SH-SY5Y (cell line): Measurements from ENCODE around the gene NR1H3.

Source experiments
- GATA2 ChIP-seq: IDR thresholded peaks from 2 replicates; pipeline ENCODE4 v1.6.1; 2011; ENCODE audit warnings: mild to moderate bottlenecking, low read depth, low read length
- GATA3 ChIP-seq: IDR thresholded peaks from 2 replicates; pipeline ENCODE4 v1.6.1; 2011; ENCODE audit warnings: low read depth, mild to moderate bottlenecking, low read length, moderate library complexity

The NR1H3 gene

DNA sequence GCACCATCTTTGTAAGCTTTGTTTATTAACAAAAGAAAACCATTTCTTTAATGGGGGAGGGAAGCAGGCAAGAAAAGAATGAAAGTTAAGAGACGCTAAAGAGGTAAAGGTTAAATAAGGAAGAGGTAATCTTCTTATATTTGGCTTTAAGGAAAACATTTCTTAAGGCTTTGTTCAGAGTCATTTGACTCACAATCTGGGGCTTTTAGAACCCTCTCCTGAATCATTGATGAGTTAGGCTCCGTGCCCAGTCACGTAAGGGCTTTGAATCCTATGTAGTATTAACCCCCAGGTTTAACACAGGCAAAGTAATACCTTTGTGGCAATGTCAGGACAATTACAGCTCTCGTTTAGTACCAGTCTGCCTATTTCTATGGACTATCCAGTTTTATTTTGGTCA, 38.2 kb downstream of the NR1H3 start:
- TF ChIP-seq GATA2 (no peak), GATA3 (no peak)

DNA sequence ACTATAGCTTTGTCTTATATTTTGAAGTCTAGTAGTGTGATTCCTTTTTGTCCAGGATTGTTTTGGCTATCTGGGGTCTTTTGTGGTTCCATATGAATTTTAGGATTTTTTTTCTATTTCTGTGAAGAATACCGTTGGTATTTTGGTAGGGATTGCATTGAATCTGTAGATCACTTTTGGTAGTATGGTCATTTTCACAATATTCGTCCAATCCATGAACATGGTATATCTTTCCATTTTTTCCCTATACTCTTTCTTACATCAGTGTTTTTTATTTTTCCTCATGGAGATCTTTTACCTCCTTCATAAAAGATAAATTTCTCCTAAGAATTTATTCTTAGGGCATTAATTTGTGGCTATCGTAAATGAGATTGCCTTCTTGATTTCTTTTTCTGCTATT, 41.3 kb downstream of the NR1H3 start:
- TF ChIP-seq GATA3, result no peak
- TF ChIP-seq GATA2, result no peak

DNA sequence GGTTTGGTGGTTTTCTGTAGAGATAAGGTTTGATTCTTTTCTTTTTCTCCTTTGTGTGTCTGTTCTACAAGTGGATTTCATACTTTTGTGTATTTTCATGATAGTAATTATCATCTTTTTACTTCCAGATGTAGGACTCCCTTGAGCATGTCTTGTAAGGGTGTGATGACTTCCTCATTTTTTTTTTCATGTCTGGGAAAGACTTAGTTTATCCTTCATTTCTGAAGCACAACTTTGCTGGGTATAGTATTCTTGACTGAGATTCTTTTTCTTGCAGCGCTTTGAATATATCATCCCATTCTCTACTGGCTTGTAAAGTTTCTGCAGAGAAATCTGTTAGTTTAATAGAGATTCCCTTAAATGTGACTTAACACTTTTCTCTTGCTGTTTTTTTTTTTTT, 45.1 kb downstream of the NR1H3 start:
- no peak for TF ChIP-seq GATA3
- no peak for TF ChIP-seq GATA2

DNA sequence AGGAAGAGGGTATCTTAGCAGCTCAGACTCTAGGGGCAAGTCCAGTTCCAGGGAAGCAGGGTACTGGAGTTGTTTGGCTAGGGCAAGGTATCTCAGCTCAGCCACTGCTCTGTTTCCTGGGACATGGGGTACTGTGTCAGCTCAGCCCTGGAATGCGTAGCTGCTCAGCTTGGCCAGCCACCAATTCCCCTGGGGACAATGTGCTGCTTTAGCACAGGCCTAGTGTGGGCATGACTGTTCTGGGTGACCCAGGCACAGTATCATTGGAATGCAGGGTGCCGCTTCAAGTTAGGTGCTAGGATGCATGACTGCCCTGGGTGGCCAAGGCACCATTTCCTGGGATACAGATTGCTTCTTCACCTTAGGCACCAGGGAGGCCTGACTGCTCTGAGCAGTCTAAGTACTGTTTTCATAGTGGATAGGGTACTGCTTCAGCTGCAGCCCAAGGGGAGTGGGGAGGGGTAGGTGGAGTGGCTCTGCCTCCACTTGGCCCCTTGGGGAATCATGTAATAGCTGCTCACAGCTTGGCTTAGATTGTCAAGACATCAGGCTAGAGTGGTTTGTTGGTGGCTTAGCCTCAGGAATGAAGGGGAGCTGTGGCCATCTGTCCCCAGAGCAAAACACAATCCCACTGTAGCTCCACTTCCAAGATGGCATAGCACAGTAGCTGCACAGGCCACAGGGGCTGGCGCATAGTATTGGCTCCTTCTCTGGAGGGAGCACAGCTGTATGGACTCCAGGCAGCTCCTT, 48.1 kb downstream of the NR1H3 start:
- TF ChIP-seq GATA3, result no peak

DNA sequence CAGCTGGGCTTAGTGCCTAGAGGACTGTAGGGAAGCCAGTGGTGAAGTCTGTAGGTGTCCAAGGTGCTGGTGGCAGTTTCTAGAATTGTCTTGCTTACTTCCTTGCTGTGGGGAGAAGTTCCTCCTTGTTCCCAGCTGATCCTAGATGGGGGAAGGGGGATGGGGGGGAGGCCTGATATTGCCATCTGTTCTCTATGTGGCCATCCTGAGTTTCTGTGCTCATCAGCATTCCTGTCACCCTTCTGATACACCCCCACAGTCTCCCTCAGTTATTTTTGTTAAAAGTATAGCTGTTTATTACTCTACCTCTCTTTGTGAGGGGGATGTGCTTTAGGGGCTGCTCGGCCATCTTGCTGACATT, 48.7 kb downstream of the NR1H3 start:
- TF ChIP-seq GATA3 (no peak), GATA2 (no peak)

DNA sequence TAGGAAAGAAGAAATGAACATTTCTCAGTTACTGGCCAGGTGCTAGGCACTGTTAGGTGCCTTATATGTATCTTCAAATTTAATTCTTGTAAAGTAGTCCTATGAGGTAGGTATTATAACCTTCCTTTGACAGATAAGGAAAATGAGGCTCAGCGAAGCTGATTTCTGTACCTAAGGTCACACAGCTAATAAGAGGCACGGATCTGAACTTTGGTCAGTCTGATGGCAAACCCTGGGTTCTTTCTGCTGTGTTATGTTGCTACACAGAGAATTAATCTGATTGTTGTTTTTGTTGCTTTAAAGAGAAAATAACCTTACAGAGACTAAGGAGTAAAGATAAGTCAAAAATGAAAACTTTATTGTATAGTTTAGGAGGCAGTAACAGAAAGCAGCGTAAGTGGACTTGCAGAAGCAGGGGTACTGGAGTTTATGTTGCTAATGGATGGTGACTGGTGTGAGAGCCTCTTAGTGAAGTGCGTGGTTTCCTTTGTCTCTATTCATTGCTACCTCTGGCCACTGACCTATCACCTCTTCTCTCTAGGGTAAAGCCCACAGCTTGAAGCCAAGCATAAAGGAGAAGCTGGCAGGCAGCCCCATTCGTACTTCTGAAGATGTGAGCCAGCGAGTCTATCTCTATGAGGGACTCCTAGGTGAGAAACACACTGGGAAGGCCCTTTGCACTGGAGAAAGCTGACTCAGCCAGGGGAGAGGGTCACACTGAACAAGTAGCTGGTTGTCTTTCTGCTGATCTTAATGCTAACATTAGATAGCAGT, 50.4 kb downstream of the NR1H3 start:
- TF ChIP-seq GATA2 (no peak), GATA3 (no peak)

DNA sequence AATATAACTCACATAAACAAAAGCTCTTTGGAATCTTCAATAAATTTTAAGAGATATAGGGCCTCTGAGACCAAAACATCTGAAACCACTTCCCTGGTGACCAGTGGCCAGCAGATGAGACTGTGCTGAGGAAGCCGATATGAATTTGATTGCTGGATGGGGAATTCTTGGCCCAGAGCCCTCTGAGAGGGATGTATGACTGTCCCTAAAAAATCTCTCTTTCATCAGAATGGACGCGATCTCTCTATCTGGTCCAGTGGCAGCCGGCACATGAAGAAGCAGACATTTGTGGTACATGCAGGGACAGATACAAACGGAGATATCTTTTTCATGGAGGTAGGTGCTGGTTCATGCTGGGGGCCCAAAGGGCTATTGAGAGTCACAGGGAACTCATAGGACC, 57.2 kb downstream of the NR1H3 start:
- TF ChIP-seq GATA2, result peak; percentile 70
- no peak for TF ChIP-seq GATA3

DNA sequence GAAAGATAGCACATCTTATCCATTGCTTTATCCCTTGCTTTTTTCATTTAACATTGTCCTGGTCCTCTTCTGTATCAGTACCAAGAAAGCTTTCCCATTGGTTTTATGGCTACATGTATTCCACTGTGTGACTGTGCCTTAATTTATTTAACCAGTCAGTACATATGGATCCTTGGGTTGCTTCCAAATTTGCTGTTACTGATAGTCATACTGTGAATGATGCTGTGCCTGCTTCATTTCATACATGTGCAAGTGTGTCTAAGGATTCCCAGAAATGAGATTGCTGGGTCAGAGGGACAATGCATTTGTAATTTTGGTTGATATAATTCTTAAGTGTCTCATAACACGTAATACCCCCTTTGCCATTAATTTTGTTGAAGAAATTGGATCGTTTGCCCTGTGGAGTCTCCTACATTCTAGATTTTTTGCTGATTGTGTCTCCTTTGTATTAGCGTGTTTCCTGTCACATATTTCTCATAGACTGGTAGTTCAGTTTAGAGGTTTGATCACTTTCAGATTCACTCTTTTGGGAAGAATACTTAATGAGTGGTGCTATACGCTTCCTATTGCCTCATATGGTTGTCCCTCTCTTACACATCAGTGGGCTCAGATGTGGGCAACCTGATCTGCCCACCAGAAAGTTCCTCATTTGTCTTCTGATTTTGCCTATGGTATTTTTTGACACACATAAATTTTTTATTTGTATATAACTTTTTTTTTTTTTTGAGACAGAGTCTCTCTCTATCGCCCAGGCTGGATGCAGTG, 59.5 kb downstream of the NR1H3 start:
- TF ChIP-seq GATA3 (no peak), GATA2 (no peak)

DNA sequence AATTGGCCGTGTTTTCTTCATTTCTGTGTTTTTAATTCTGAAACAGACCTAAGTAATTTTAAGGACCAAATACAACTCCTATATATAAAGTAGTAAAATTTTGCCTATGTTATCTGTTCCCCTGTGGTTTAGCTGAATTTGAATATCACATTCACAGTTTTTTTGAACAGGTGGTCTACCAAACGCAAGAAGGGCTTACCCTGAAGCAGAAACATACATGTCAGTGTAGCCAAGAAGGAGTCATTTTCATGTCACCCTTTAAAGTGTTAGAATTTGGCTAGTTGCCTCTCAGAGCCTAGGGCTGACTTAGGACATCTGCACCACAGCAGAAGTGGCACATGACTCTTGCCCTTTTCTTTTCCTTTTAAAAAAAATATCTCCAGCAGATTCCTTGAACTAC, 60.4 kb downstream of the NR1H3 start:
- TF ChIP-seq GATA3 (no peak), GATA2 (no peak)
